Bronchial epithelial cell (primary cell): ENCODE results near the gene RPA1. TPM values are rescaled to one million over a fixed set of nuclear protein-coding genes. Genes with fewer than 3 reads are reported as not detected.
"Not testable (repeated sequence)": the region's sequence is repeated elsewhere in the genome, so short reads cannot be mapped to it uniquely, and the experiment has no call there.

Experiments
- DNase-seq: peaks from one replicate; pipeline ENCODE4 v3.0.0-alpha.2; 2010; ENCODE audit warnings: low read depth
- FAIRE-seq: peaks from 2 replicates; lab custom pipeline; 2011; peaks lifted over from hg19 to GRCh38; lab: Jason Lieb, UNC
- H3K27me3 ChIP-seq: 2 replicates; pipeline ENCODE4 v1.5.1; 2011; ENCODE audit warnings: low read length; ENCODE audit not compliant: control insufficient read depth, insufficient read depth
- H3K36me3 ChIP-seq: 2 replicates; pipeline ENCODE4 v1.5.1; 2011; ENCODE audit warnings: low read length; ENCODE audit not compliant: control insufficient read depth, insufficient read depth
- H3K4me3 ChIP-seq: 2 replicates; pipeline ENCODE4 v1.5.1; 2011; ENCODE audit warnings: mild to moderate bottlenecking, low read depth, low read length, control low read depth
- CTCF ChIP-seq: IDR thresholded peaks from 2 replicates; pipeline ENCODE4 v1.5.1; 2011; ENCODE audit warnings: mild to moderate bottlenecking, moderate library complexity, low read length, control low read depth, inconsistent platforms; ENCODE audit not compliant: insufficient read depth, severe bottlenecking
- total RNA-seq: library from RNA; depleted of rRNA; stranded (reverse); fragments of >200 nt; gene quantifications from 2 replicates; pipeline ENCODE4 v1.2.1, GENCODE V29; 2014

Gene RPA1
- total RNA-seq, 1 donor from 2014 or later, result 33.2 TPM

- no peak overlapping the region for H3K4me3 ChIP-seq
- peaks cover 18% of the 10 kb centered on the region for H3K36me3 ChIP-seq
- no peaks in the 10 kb centered on the region for H3K27me3 ChIP-seq
- no peak for TF ChIP-seq CTCF
- no peak for FAIRE-seq
- DNase-seq, result peak; percentile 28
Measured at GRCh38 chr17:1894753-1895339, 65.0 kb downstream of the RPA1 start.

GRCh38 chr17:1895479-1895878 lies 65.7 kb downstream of the RPA1 start:
- not testable (repeated sequence) for DNase-seq, H3K4me3 ChIP-seq, FAIRE-seq, H3K27me3 ChIP-seq
- H3K36me3 ChIP-seq, result peaks cover 18% of the 10 kb centered on the region

GRCh38 chr17:1896243-1897104 lies 66.7 kb downstream of the RPA1 start:
- Histone ChIP-seq H3K27me3 (no peaks in the 10 kb centered on the region), H3K36me3 (peaks cover 15% of the 10 kb centered on the region), H3K4me3 (no peak overlapping the region)
- no peak for TF ChIP-seq CTCF
- peak; percentile 76 for FAIRE-seq
- no peak for DNase-seq

GRCh38 chr17:1897105-1897656 lies 67.4 kb downstream of the RPA1 start:
- H3K27me3 ChIP-seq, result no peaks in the 10 kb centered on the region
- H3K4me3 ChIP-seq, result no peak overlapping the region
- no peak for DNase-seq
- TF ChIP-seq CTCF, result no peak
- peaks cover 15% of the 10 kb centered on the region for H3K36me3 ChIP-seq
- no peak for FAIRE-seq

- Histone ChIP-seq H3K36me3 (peaks cover 15% of the 10 kb centered on the region), H3K4me3 (no peak overlapping the region), H3K27me3 (no peaks in the 10 kb centered on the region)
- FAIRE-seq (no peak), DNase-seq (no peak)
- TF ChIP-seq CTCF, result no peak
Measured at GRCh38 chr17:1898332-1898731, 68.5 kb downstream of the RPA1 start.

GRCh38 chr17:1898872-1899271 lies 69.1 kb downstream of the RPA1 start:
- no peak for FAIRE-seq
- TF ChIP-seq CTCF, result no peak
- Histone ChIP-seq H3K4me3 (no peak overlapping the region), H3K36me3 (peaks cover 15% of the 10 kb centered on the region), H3K27me3 (no peaks in the 10 kb centered on the region)
- DNase-seq, result no peak
